Right cardiac atrium (tissue), 5 donors: ENCODE data around the gene SERHL2. TPM values are rescaled to one million over a fixed set of nuclear protein-coding genes. Genes with fewer than 3 reads are reported as not detected.
A peak's percentile ranks its signal among the peaks of the same experiment; 100 is the strongest.
"Not testable (repeated sequence)": the region's sequence is repeated elsewhere in the genome, so short reads cannot be mapped to it uniquely, and the experiment has no call there.

Experiments
- ATAC-seq, 2 donors: fragments of 200-7000 bp; cut with Tn5 transposase; one replicate each; pipeline versions ENCODE4 v1.8.0 to v1.9.1; 2020; ENCODE audit warnings: moderate library complexity in 2 of 2, mild to moderate bottlenecking in 1 of 2
- DNase-seq, 3 donors: peaks; one replicate each; pipeline ENCODE4 v3.0.0-alpha.2; 2020
- H3K27ac ChIP-seq: one replicate; pipeline ENCODE4 v1.5.1; 2013; ENCODE audit warnings: mild to moderate bottlenecking, low read length, control low read depth, moderate library complexity
- H3K27me3 ChIP-seq: one replicate; pipeline ENCODE4 v1.6.1; 2013; ENCODE audit not compliant: control insufficient read depth, insufficient read depth
- H3K4me1 ChIP-seq: one replicate; pipeline ENCODE4 v1.6.1; 2013; ENCODE audit warnings: low read length; ENCODE audit not compliant: control insufficient read depth, insufficient read depth
- H3K4me3 ChIP-seq: one replicate; pipeline ENCODE4 v1.5.1; 2013; ENCODE audit warnings: low read length, control low read depth
- H3K9me3 ChIP-seq: one replicate; pipeline ENCODE4 v1.6.1; 2013; ENCODE audit warnings: low read length; ENCODE audit not compliant: control insufficient read depth
- WGBS: extraction: QIAGEN DNeasy Blood & Tissue Kit; methylation state at CpG from one replicate; pipeline ENCODE4 v1.1.7; 2013; 5-methylcytosine and 5-hydroxymethylcytosine counted together
- intact Hi-C, 4 donors: fragments of 100-400 bp; cut with DNase I; formaldehyde crosslinking; loops; one replicate each; pipeline versions ENCODE4 v1.11.0 to v1.14.0; 2022 to 2023
- long read RNA-seq, 4 donors: library from polyadenylated mRNA; unstranded; transcript quantifications; one replicate each; pipeline ENCODE4 v2.0.0, GENCODE V29; 2020 to 2021
- polyA plus RNA-seq: library from polyadenylated mRNA; stranded (reverse); fragments of 200-250 nt; gene quantifications from one replicate; pipeline ENCODE4 v1.2.3, GENCODE V29; 2013
- total RNA-seq, 4 donors: library from RNA; stranded (reverse); fragmentation: NEBNext Ultra II Directional; extraction: Animal tissue kit (Norgen Biotek cat#: 25700); gene quantifications; one replicate each; pipeline ENCODE4 v1.2.1, GENCODE V29; 2021
- donor health status: healthy with polysubstance abuse.
- donor health status: DM: no; HTN: yes; CAD: no.
- donor health status: DM: no; HTN: no; CAD: no.
- donor health status: DM: no; HTN: yes; CAD: no; lungs with severe emphysema.
- donor health status: DM: yes; HTN: yes; CAD: no.

The SERHL2 gene, protein sequence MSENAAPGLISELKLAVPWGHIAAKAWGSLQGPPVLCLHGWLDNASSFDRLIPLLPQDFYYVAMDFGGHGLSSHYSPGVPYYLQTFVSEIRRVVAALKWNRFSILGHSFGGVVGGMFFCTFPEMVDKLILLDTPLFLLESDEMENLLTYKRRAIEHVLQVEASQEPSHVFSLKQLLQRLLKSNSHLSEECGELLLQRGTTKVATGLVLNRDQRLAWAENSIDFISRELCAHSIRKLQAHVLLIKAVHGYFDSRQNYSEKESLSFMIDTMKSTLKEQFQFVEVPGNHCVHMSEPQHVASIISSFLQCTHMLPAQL
- total RNA-seq (1 to 10 TPM; 3.3 to 5.0 (median 4.3) TPM), polyA plus RNA-seq (4.8 TPM)
- long read RNA-seq, donor 1, partial matches to known transcripts = 0 of 5 reads
- long read RNA-seq, donor 1, other reads (novel, unspliced or antisense) = 5 of 5 reads
- long read RNA-seq, donor 2, partial matches to known transcripts = 0 of 2 reads
- long read RNA-seq, donor 2, other reads (novel, unspliced or antisense) = 2 of 2 reads
- long read RNA-seq, donor 3, partial matches to known transcripts = 0 of 13 reads
- long read RNA-seq, donor 3, other reads (novel, unspliced or antisense) = 13 of 13 reads
- long read RNA-seq, donor 4, partial matches to known transcripts = 0 of 2 reads
- long read RNA-seq, donor 4, other reads (novel, unspliced or antisense) = 2 of 2 reads

DNA sequence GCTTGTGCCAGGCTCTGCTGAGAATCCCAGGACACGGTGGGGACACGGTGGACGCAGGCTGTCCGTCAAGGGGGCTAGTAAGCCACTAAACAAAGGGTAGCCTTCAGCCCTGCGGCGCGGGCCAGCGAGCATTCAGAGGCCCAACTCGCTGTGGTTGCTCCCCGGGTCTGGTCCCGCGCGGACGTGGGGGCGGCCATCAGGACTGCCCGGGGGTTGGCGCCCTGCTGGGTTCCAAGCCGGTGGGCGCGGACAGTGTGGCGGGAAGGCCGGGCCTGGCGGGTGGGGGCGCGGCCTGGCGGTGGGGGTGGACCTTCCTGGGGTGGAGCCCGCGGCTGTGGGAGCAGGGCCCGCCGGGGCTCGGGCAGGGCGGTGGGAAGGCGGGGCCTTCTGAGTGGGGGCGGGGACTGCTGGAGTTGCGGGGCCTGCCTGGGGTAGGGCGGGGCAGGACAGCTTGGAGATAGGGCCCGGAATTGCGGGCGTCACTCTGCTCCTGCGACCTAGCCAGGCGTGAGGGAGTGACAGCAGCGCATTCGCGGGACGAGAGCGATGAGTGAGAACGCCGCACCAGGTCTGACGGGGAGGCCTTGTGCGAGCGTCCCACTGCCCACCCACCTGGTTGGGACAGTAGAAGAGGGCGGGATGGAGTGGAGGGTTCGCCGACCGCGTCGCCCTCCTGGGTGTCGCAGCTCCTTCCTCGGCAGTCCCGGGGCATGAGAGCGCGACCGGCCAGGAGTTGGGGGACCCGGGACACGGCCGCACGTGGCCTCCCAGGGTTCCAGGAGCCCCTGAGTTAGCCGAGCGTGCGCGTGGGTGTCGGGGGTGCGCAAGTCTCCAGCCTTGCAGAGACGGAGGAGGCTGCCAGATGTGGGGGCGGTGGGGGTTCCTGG, at the start of gene SERHL2:
Gene SERHL2 (plus strand): TSS at position 482 of the 887 bp plus-strand sequence. CDS start 65 bp downstream, at position 547.
- no peaks in the 10 kb centered on the region for H3K27me3 ChIP-seq
- no peaks in the 10 kb centered on the region for H3K9me3 ChIP-seq
- H3K4me1 ChIP-seq = no peaks in the 10 kb centered on the region
- ATAC-seq (peak; percentile 96 to 97), DNase-seq (peak; percentile 92 to 97 (median 97))
- peak within 1 kb of the TSS; percentile 54 for H3K4me3 ChIP-seq
- intact Hi-C loops = loop anchor here in 1 of 4 donors (5.0 kb wide), 1 partner anchor 36 kb away; the partner anchor contains the start of gene RRP7A
- no peak within 1 kb of the TSS for H3K27ac ChIP-seq
- WGBS = 2% methylated on average over 75 of the region's 75 CpGs

DNA sequence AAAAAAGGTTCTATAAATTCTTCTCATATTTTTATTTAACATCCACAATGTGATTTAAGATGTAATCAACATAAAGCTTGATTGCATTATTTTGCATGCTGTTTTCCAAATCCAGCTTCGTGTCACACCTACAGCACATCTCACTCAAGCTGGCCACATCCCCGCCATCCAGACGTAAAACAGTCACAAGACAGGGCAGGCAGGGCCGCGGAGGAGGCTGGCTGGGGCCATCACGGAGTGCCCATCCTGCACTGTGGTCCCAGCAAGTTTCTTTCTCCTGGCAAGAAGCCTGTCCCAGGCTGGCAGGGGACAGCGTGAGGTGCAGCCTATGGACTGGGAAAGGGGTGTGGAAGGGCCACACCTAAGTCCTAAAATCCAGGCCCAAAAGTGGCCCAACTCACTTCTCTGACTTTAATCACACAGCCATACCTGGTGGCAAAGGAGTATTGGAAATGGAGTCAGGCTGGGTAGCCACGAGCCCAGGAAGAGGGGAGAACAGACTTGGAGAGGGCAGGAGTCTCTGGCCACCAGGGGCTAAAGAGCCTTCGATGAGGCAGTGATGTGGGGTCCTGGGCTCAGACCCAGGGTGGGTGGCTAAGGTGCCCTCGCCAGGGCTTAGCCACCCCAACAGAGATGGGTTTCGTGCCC, 45.3 kb upstream of the SERHL2 start:
- H3K4me3 ChIP-seq, intact Hi-C loops, H3K9me3 ChIP-seq, H3K27me3 ChIP-seq, H3K4me1 ChIP-seq, H3K27ac ChIP-seq, ATAC-seq: not testable (repeated sequence)
- 48% methylated on average over 11 of the region's 11 CpGs for WGBS
- DNase-seq = peak in 1 of 3 donors; percentile 24

DNA sequence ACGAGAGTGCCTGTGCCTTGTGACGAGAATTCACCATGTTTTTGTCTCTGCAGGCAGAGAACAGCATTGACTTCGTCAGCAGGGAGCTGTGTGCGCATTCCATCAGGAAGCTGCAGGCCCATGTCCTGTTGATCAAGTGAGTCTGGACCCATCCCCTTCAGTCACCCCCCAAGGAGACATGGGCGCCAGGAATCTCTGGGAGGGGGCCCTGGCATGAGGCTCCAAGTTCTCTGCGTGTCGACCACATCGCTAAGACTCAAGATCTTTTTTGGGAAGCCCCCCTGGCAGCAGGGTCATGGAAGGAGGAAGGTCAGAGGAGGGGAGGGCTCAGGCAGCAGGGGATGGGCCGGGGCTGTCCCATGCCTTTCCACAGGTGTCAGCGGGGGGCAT, 44.8 kb upstream of the SERHL2 start:
- ATAC-seq, H3K27ac ChIP-seq, H3K4me1 ChIP-seq, H3K4me3 ChIP-seq, H3K9me3 ChIP-seq, H3K27me3 ChIP-seq, intact Hi-C loops: not testable (repeated sequence)
- WGBS = 42% methylated on average over 10 of the region's 10 CpGs
- peak in 1 of 3 donors; percentile 34 for DNase-seq

DNA sequence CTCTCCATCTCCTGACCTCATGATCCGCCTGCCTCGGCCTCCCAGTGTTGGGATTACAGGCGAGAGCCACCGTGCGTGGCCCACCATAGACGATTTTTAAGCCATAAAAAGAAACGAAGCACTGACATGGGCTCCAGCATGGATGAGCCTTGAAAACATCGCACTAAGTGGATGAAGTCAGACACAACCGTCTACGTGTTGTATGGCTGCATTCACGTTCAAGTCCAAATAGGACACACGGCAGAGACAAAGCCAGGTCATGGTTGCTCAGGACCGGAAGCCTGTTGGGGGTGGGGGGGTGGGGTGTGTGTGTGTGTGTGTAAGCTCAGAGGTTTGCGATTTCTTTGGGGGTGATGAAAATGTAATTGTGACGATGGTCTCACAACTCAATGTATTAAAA, 44.2 kb upstream of the SERHL2 start:
- peak in 1 of 3 donors; percentile 28 for DNase-seq
- intact Hi-C loops = no loop called here
- 83% methylated on average over 15 of the region's 15 CpGs for WGBS
- Histone ChIP-seq H3K27me3 (no peaks in the 10 kb centered on the region), H3K27ac (no peak overlapping the region), H3K4me3 (no peak overlapping the region), H3K4me1 (peaks cover 2% of the 10 kb centered on the region), H3K9me3 (no peaks in the 10 kb centered on the region)
- no peak for ATAC-seq

DNA sequence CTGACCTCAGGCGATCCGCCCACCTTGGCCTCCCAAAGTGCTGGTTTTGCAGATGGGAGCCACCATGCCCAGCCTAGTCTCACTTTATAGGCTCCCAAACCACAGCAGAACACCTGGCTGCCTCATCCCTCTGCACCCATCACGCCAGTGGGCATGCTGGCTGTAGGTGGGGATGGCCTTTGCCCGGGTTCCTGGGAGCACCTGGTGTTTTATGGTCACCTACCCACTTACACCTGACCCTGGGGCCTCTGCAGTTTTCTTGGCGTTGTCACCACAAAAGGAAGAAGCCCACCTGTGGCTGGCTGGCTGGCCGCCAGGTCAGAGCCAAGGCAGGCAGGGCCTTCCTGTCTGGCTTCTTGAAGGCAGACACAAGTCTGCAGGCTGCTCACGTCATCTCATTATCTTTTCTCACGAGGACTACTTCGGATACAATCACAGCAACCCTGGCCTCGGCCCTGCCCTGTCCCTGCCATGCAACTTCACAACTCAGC, 42.3 kb upstream of the SERHL2 start:
- Histone ChIP-seq H3K27ac (no peak overlapping the region), H3K4me1 (peaks cover 2% of the 10 kb centered on the region), H3K27me3 (no peaks in the 10 kb centered on the region), H3K4me3 (no peak overlapping the region), H3K9me3 (no peaks in the 10 kb centered on the region)
- DNase-seq (peak in 2 of 3 donors; percentile 64 to 68), ATAC-seq (no peak)
- 65% methylated on average over 10 of the region's 10 CpGs for WGBS
- intact Hi-C loops = no loop called here

DNA sequence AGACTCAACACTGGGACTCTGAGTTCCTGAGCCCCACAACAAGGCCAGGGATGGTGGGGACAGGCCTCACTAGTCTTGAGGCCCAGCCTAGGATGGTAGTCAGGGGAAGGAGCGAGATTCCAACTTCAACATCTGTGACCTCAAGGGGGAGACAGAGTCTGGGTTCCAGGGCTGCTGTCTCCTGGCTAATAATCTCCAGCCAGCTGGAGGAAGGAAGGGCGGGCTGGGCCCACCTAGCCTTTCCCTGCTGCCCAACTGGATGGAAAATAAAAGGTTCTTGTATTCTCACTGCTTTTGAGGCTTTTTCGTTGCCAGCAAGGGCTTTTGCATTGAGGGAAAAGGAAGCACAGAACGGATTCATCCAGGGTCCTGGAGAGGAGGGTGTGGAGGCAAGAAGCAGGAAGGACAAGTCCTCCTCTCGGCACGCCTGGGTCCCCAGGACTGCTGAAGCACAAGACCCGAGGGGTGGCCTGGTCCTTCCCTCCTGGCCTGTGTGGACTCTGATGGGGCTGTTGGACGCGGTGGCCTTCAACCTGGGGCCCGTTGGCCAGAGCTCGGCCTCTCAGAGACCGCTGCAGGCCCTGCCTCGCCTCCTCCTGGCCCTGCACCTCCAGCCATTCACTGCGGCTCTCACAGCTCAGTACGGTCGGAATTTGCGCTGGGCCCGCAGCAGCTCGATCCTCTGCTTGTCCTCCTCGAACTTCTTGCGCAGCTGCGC, 41.3 kb upstream of the SERHL2 start:
- WGBS = 64% methylated on average over 22 of the region's 22 CpGs
- H3K4me3 ChIP-seq, intact Hi-C loops, H3K4me1 ChIP-seq, H3K9me3 ChIP-seq, H3K27me3 ChIP-seq: not testable (repeated sequence)
- DNase-seq (peak; percentile 54 to 77 (median 56)), ATAC-seq (peak; percentile 46 to 72)
- H3K27ac ChIP-seq = peak overlapping the region; percentile 71

DNA sequence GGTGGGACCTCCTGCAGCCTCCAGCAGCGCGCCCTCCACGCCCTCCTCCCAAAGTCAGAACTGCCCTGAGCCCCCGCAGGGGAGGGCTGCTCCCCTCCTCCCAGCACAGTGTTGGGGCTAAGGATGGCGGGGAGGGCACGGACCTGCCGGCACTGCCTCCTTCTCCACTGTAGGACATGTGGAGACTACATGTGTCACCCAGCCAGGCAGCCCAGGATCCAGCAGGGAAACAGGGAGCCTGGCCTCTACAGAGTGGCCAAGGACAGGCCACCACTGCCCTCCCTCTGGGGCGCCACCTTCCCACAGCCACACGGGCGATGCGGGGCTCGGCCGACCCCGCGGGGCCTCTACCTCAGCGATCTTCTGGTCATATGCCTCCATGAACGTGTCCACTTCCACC, 39.4 kb upstream of the SERHL2 start:
- DNase-seq = peak in 1 of 3 donors; percentile 33
- ATAC-seq, intact Hi-C loops, H3K9me3 ChIP-seq, H3K27ac ChIP-seq, H3K27me3 ChIP-seq, H3K4me1 ChIP-seq, H3K4me3 ChIP-seq: not testable (repeated sequence)
- 91% methylated on average over 17 of the region's 17 CpGs for WGBS

DNA sequence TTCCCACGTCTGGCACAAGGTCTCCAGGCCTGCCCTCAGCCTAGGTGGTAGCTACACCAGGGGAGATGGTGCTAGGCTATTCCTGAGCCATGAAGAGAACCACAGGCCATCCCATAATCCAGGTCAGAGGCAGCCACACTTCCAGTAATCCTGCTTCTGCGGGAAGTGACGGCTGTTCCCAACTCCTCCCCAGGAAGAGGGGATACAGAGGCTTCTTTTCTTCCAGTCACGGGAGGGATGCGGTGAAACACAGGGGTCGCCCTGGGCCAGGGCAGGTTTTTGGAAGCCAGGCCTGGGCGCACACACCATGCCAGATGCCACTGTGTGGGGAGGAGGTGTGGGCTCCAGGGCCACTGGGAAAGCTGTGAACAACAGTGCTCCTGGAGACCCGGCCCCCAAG, 38.5 kb upstream of the SERHL2 start:
- ATAC-seq, H3K9me3 ChIP-seq, H3K27ac ChIP-seq, H3K4me3 ChIP-seq, H3K4me1 ChIP-seq, H3K27me3 ChIP-seq: not testable (repeated sequence)
- intact Hi-C loops = loop anchor here in 1 of 4 donors (5.0 kb wide), 1 partner anchor 37 kb away; the partner anchor contains the start of gene SERHL2
- 88% methylated on average over 6 of the region's 8 CpGs for WGBS
- peak in 1 of 3 donors; percentile 13 for DNase-seq

DNA sequence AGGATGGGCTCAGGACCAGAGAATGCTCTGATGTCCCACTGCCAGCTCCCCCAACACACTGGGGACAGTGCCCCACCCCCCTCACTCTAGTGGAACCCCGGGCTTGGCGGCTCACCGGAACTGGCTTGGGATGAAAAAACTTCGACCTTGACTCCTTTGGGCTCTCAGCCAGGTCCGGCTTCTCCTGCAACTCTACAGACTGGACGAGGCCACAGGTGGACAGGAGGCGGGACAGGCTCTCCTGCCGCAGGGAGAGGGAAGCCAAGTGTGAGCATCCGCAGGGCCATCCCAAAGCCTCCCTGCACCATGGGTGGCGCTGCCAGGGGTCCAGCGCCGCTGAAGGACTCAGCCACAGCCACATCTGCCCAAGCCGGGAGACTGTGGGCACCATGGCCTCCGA, 37.9 kb upstream of the SERHL2 start:
- Histone ChIP-seq H3K27ac (no peak overlapping the region), H3K4me1 (peaks cover 2% of the 10 kb centered on the region), H3K4me3 (no peak overlapping the region), H3K9me3 (no peaks in the 10 kb centered on the region), H3K27me3 (no peaks in the 10 kb centered on the region)
- 78% methylated on average over 14 of the region's 14 CpGs for WGBS
- intact Hi-C loops = loop anchor here in 1 of 4 donors (5.0 kb wide), 1 partner anchor 36 kb away; the partner anchor contains the start of gene SERHL2
- DNase-seq (peak in 1 of 3 donors; percentile 50), ATAC-seq (no peak)
